ENCODE measurements around the gene BST2. TPM values are rescaled to one million over a fixed set of nuclear protein-coding genes. Genes with fewer than 3 reads are reported as not detected.

Gene BST2
- total and polyA plus RNA-seq, 4 donors: 25.6 to 239 (median 123) TPM

- 83% methylated on average over 7 of the region's 7 CpGs for WGBS
- no peak for TF ChIP-seq ATF3 (IDR thresholded peaks at IDR 0.05)
- TF ChIP-seq MAX (IDR thresholded peaks at IDR 0.05): no peak
- no peak for TF ChIP-seq RXRA (IDR thresholded peaks at IDR 0.05)
- no peak for TF ChIP-seq ZBTB33 (IDR thresholded peaks at IDR 0.05)
- no peak for TF ChIP-seq CTCF (IDR thresholded peaks at IDR 0.05; ENCODE audit: low read depth, low read length, missing input control)
- no peak for TF ChIP-seq NR2F2 (IDR thresholded peaks at IDR 0.05)
- no peak for TF ChIP-seq RAD21 (IDR thresholded peaks at IDR 0.05)
- no peaks in the 10 kb centered on the region for H3K36me3 ChIP-seq (ENCODE audit: control insufficient read depth in 4 of 4, insufficient read depth in 3 of 4, low read depth in 1 of 4, low read length in 3 of 4)
- H3K9ac ChIP-seq (ENCODE audit: low read depth in 1 of 2, low read length in 2 of 2): no peak overlapping the region
- H3K4me3 ChIP-seq (ENCODE audit: low read depth in 1 of 3, low read length in 3 of 3): no peak overlapping the region
- H3K27me3 ChIP-seq (ENCODE audit: control insufficient read depth in 4 of 4, insufficient read depth in 4 of 4, low read length in 3 of 4): no peaks in the 10 kb centered on the region
- H3K27ac ChIP-seq (ENCODE audit: low read depth in 1 of 2, low read length in 2 of 2): no peak overlapping the region
- no peaks in the 10 kb centered on the region for H3K4me1 ChIP-seq (ENCODE audit: control insufficient read depth in 4 of 4, insufficient read depth in 4 of 4, low read length in 3 of 4)
- no peak for DNase-seq (ENCODE audit: low spot score)
- H3K9me3 ChIP-seq (ENCODE audit: control insufficient read depth in 4 of 4, low read length in 3 of 4): peaks cover 0 to 3% (median 0%) of the 10 kb centered on the region in 4 donors
Measured at GRCh38 chr19:17436874-17437267, 31.4 kb upstream of the BST2 start.

GRCh38 chr19:17436094-17436873 lies 30.9 kb upstream of the BST2 start:
- Histone ChIP-seq H3K27ac (ENCODE audit: low read depth in 1 of 2, low read length in 2 of 2) (no peak overlapping the region), H3K36me3 (ENCODE audit: control insufficient read depth in 4 of 4, insufficient read depth in 3 of 4, low read depth in 1 of 4, low read length in 3 of 4) (no peaks in the 10 kb centered on the region), H3K4me3 (ENCODE audit: low read depth in 1 of 3, low read length in 3 of 3) (no peak overlapping the region), H3K9me3 (ENCODE audit: control insufficient read depth in 4 of 4, low read length in 3 of 4) (peaks cover 0 to 3% (median 0%) of the 10 kb centered on the region in 4 donors), H3K27me3 (ENCODE audit: control insufficient read depth in 4 of 4, insufficient read depth in 4 of 4, low read length in 3 of 4) (no peaks in the 10 kb centered on the region), H3K9ac (ENCODE audit: low read depth in 1 of 2, low read length in 2 of 2) (no peak overlapping the region), H3K4me1 (ENCODE audit: control insufficient read depth in 4 of 4, insufficient read depth in 4 of 4, low read length in 3 of 4) (no peaks in the 10 kb centered on the region)
- no peak for DNase-seq (ENCODE audit: low spot score)
- TF ChIP-seq MAX (IDR thresholded peaks at IDR 0.05) (no peak), GABPA (IDR thresholded peaks at IDR 0.05 in 1 of 2, conservative IDR thresholded peaks at IDR 0.05 in 1 of 2) (no peak), FOXA1 (IDR thresholded peaks at IDR 0.05) (no peak), YY1 (IDR thresholded peaks at IDR 0.05) (no peak), HNF4G (IDR thresholded peaks at IDR 0.05) (no peak), RAD21 (IDR thresholded peaks at IDR 0.05) (no peak), RXRA (IDR thresholded peaks at IDR 0.05) (no peak), NR2F2 (IDR thresholded peaks at IDR 0.05) (no peak), JUND (IDR thresholded peaks at IDR 0.05) (no peak), TAF1 (conservative IDR thresholded peaks at IDR 0.05) (no peak), FOXA2 (IDR thresholded peaks at IDR 0.05) (no peak), EGR1 (IDR thresholded peaks at IDR 0.05; ENCODE audit: low read depth in 2 of 2) (no peak), CTCF (IDR thresholded peaks at IDR 0.05; ENCODE audit: low read depth, low read length, missing input control) (no peak), REST (IDR thresholded peaks at IDR 0.05) (no peak), ATF3 (IDR thresholded peaks at IDR 0.05) (no peak), HNF4A (conservative IDR thresholded peaks at IDR 0.05) (no peak), ZBTB33 (IDR thresholded peaks at IDR 0.05) (no peak)
- WGBS: 97% methylated on average over 25 of the region's 25 CpGs

Measured in liver (tissue), 9 donors.